Natural killer cell (primary cell): ENCODE data around the gene VPS13A. TPM values are rescaled to one million over a fixed set of nuclear protein-coding genes. Genes with fewer than 3 reads are reported as not detected.

Experiments used
- ATAC-seq, 3 donors: fragments of 150-1000 bp in 2 of 3; fragments of 200-7000 bp in 1 of 3; cut with Tn5 transposase; 1 replicate in 1 of 3; 2 replicates in 2 of 3; pipeline ENCODE4 v1.10.0; 2021; ENCODE audit warnings: mild to moderate bottlenecking in 2 of 3, moderate library complexity in 2 of 3
- DNase-seq, 2 donors: peaks; one replicate each; pipeline versions ENCODE4 v3.0.0 to v3.0.0-alpha.2; 2013 to 2021; ENCODE audit warnings: mixed read lengths in 1 of 2
- H3K27ac ChIP-seq: one replicate; pipeline ENCODE4 v1.5.1; 2013; ENCODE audit warnings: mild to moderate bottlenecking, low read length
- H3K27me3 ChIP-seq: one replicate; pipeline ENCODE4 v1.6.1; 2013; ENCODE audit warnings: low read length; ENCODE audit not compliant: control insufficient read depth, insufficient read depth
- H3K36me3 ChIP-seq: one replicate; pipeline ENCODE4 v1.6.1; 2013; ENCODE audit warnings: low read length; ENCODE audit not compliant: control insufficient read depth, insufficient read depth
- H3K4me1 ChIP-seq: one replicate; pipeline ENCODE4 v1.6.1; 2013; ENCODE audit warnings: low read length; ENCODE audit not compliant: control insufficient read depth, insufficient read depth
- H3K4me3 ChIP-seq: one replicate; pipeline ENCODE4 v1.5.1; 2013; ENCODE audit warnings: low read length
- H3K9me3 ChIP-seq: one replicate; pipeline ENCODE4 v1.6.1; 2013; ENCODE audit warnings: low read length; ENCODE audit not compliant: control insufficient read depth, insufficient read depth
- H3K27ac Mint-ChIP-seq, 2 donors: one replicate each; pipeline ENCODE4 v1.8.0; 2022; ENCODE audit warnings: mild to moderate bottlenecking in 2 of 2, mixed read lengths in 2 of 2, moderate library complexity in 1 of 2
- H3K27me3 Mint-ChIP-seq, 2 donors: one replicate each; pipeline ENCODE4 v1.8.0; 2022; ENCODE audit warnings: low read depth in 2 of 2, mixed read lengths in 2 of 2
- H3K36me3 Mint-ChIP-seq: one replicate; pipeline ENCODE4 v1.8.0; 2022; ENCODE audit warnings: mixed read lengths
- H3K4me1 Mint-ChIP-seq, 2 donors: one replicate each; pipeline ENCODE4 v1.8.0; 2022; ENCODE audit warnings: mixed read lengths in 2 of 2
- H3K4me3 Mint-ChIP-seq: one replicate; pipeline ENCODE4 v1.8.0; 2022; ENCODE audit warnings: mild to moderate bottlenecking, moderate library complexity, mixed read lengths
- H3K9me3 Mint-ChIP-seq, 2 donors: one replicate each; pipeline ENCODE4 v1.8.0; 2022; ENCODE audit warnings: mixed read lengths in 2 of 2
- WGBS: methylation state at CpG from one replicate; pipeline ENCODE4 v1.1.7; 2013; ENCODE audit warnings: missing lambda C conversion rate; ENCODE audit not compliant: insufficient coverage; 5-methylcytosine and 5-hydroxymethylcytosine counted together
- intact Hi-C: fragments of 100-400 bp; cut with micrococcal nuclease; formaldehyde crosslinking; loops from one replicate; pipeline ENCODE4 v1.14.2; 2022
- total RNA-seq, 4 donors: library from RNA; stranded (reverse); fragments of 120-200 nt in 1 of 4; gene quantifications; one replicate each; pipeline versions ENCODE4 v1.2.3 to v1.2.4, GENCODE V29; 2013 to 2022
- TF ChIP-seq, protein P1 (sequence below): fragments of 200-600 bp; IDR thresholded peaks from one replicate; pipeline ENCODE4 v1.8.0; 2022; ENCODE audit warnings: antibody characterized with exemption

VPS13A gene
- total RNA-seq, 3 donors from 2014 or later (not counting 1 experiment from before 2014, with no cell fraction given), result 54.7 to 74.2 (median 70.4) TPM

DNA sequence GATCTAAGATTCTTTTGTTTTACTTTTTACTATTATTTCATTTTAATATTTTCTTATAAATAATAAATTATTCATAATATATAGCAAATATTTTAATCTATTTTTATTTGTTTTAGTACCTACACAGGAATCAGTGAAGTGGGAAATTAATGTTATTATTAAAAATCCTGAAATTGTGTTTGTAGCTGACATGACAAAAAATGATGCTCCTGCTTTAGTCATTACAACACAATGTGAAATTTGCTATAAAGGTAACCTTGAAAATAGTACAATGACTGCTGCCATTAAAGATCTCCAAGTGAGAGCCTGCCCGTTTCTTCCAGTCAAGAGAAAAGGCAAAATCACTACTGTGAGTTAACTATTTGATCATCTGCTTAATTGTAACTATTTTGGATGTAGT is 138.7 kb downstream of the VPS13A start:
- no peak overlapping the region for H3K27ac Mint-ChIP-seq
- Histone ChIP-seq H3K36me3 (peaks cover 22% of the 10 kb centered on the region), H3K4me3 (no peak overlapping the region), H3K27me3 (no peaks in the 10 kb centered on the region), H3K9me3 (no peaks in the 10 kb centered on the region), H3K27ac (no peak overlapping the region), H3K4me1 (no peaks in the 10 kb centered on the region)
- ATAC-seq (no peak), DNase-seq (no peak)
- no peaks in the 10 kb centered on the region for H3K4me1 Mint-ChIP-seq
- H3K4me3 Mint-ChIP-seq, result no peak overlapping the region
- 100% methylated on average over 1 of the region's 1 CpG for WGBS
- peaks cover 16% of the 10 kb centered on the region for H3K36me3 Mint-ChIP-seq
- no peaks in the 10 kb centered on the region for H3K27me3 Mint-ChIP-seq
- intact Hi-C loops, result no loop called here
- no peaks in the 10 kb centered on the region for H3K9me3 Mint-ChIP-seq
- TF ChIP-seq, protein P1, sequence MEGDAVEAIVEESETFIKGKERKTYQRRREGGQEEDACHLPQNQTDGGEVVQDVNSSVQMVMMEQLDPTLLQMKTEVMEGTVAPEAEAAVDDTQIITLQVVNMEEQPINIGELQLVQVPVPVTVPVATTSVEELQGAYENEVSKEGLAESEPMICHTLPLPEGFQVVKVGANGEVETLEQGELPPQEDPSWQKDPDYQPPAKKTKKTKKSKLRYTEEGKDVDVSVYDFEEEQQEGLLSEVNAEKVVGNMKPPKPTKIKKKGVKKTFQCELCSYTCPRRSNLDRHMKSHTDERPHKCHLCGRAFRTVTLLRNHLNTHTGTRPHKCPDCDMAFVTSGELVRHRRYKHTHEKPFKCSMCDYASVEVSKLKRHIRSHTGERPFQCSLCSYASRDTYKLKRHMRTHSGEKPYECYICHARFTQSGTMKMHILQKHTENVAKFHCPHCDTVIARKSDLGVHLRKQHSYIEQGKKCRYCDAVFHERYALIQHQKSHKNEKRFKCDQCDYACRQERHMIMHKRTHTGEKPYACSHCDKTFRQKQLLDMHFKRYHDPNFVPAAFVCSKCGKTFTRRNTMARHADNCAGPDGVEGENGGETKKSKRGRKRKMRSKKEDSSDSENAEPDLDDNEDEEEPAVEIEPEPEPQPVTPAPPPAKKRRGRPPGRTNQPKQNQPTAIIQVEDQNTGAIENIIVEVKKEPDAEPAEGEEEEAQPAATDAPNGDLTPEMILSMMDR, result no peak

DNA sequence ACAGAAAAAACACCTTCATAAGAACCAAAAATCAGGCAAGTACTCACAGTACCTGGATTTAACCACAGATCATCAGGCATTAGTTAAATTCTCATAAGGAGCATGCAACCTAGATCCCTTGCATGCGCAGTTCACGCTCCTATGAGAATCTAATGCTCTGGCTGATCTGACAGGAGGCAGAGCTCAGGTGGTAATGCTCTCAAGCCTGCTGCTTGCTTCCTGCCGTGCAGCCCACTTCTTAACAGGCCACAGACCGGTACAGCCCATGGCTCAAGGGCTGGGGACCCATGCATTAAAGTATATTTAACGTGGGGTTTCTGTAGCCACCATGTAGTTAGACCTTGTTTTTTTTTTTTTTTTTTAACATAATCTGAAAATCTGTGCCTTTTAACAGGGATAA is 147.7 kb downstream of the VPS13A start:
- intact Hi-C loops, result no loop called here
- peaks cover 19% of the 10 kb centered on the region for H3K36me3 ChIP-seq
- H3K4me1 ChIP-seq, result no peaks in the 10 kb centered on the region
- DNase-seq, result no peak
- ATAC-seq, result no peak
- over 99% methylated on average over 5 of the region's 5 CpGs for WGBS
- no peak overlapping the region for H3K27ac Mint-ChIP-seq
- H3K4me3 ChIP-seq, result no peak overlapping the region
- no peaks in the 10 kb centered on the region for H3K4me1 Mint-ChIP-seq
- no peak overlapping the region for H3K27ac ChIP-seq
- no peaks in the 10 kb centered on the region for H3K9me3 Mint-ChIP-seq
- no peaks in the 10 kb centered on the region for H3K27me3 Mint-ChIP-seq
- no peaks in the 10 kb centered on the region for H3K27me3 ChIP-seq
- TF ChIP-seq, protein P1, result no peak
- H3K9me3 ChIP-seq, result no peaks in the 10 kb centered on the region
- no peak overlapping the region for H3K4me3 Mint-ChIP-seq
- peaks cover 10% of the 10 kb centered on the region for H3K36me3 Mint-ChIP-seq

DNA sequence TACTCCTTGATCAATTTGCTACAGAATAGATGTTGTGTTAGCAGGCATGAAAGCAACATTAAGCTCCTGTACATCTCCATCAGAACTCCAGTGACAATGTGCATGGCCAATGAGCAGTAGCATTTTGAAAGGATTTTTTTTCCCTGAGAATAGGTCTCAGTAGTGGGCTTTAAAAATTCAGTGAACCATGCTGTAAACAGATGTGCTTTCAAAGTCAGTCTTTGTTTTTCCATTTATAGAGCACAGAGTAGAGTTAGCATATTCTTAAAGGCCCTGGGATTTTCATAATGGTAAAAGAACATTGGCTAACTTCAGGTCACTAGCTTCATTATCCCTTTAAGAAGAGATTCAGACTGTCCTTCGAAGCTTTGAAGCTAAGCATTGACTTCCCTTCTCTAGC is 150.8 kb downstream of the VPS13A start:
- Histone ChIP-seq H3K27me3 (no peaks in the 10 kb centered on the region), H3K27ac (no peak overlapping the region), H3K4me1 (no peaks in the 10 kb centered on the region), H3K9me3 (no peaks in the 10 kb centered on the region), H3K36me3 (peaks cover 17% of the 10 kb centered on the region), H3K4me3 (no peak overlapping the region)
- DNase-seq (no peak), ATAC-seq (no peak)
- no peaks in the 10 kb centered on the region for H3K27me3 Mint-ChIP-seq
- no peak overlapping the region for H3K4me3 Mint-ChIP-seq
- no peaks in the 10 kb centered on the region for H3K36me3 Mint-ChIP-seq
- 100% methylated on average over 1 of the region's 1 CpG for WGBS
- no peak overlapping the region for H3K27ac Mint-ChIP-seq
- no peaks in the 10 kb centered on the region for H3K9me3 Mint-ChIP-seq
- intact Hi-C loops, result no loop called here
- no peaks in the 10 kb centered on the region for H3K4me1 Mint-ChIP-seq
- TF ChIP-seq, protein P1, result no peak

DNA sequence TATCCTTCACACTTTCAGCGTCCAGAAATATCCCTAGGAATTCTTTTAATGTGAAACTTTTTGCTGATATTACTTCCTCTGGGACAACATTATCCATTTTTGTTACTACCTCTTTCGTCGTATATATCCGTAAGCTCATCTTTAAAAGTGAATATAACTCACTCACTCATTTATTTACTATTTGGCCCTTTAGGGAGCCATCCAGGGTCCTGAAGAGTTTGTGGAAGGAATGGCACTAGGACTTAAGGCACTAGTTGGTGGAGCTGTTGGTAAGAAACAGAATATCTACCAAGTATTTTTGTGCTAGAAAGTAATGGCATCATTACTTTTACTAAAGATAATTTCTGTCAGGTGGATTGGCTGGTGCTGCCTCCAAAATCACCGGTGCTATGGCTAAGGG is 192.7 kb downstream of the VPS13A start:
- no peaks in the 10 kb centered on the region for H3K9me3 ChIP-seq
- no peak overlapping the region for H3K27ac Mint-ChIP-seq
- H3K27me3 ChIP-seq, result no peaks in the 10 kb centered on the region
- no peaks in the 10 kb centered on the region for H3K27me3 Mint-ChIP-seq
- no peak for ATAC-seq
- DNase-seq, result no peak
- H3K27ac ChIP-seq, result no peak overlapping the region
- no peak overlapping the region for H3K4me3 ChIP-seq
- no peaks in the 10 kb centered on the region for H3K4me1 ChIP-seq
- peaks cover 16% of the 10 kb centered on the region for H3K36me3 Mint-ChIP-seq
- TF ChIP-seq, protein P1, result no peak
- 100% methylated on average over 3 of the region's 5 CpGs for whole genome bisulfite sequencing
- intact Hi-C loops, result no loop called here
- H3K9me3 Mint-ChIP-seq, result peaks cover 0 to 2% of the 10 kb centered on the region in 2 donors
- peaks cover 31% of the 10 kb centered on the region for H3K36me3 ChIP-seq
- H3K4me1 Mint-ChIP-seq, result no peaks in the 10 kb centered on the region
- no peak overlapping the region for H3K4me3 Mint-ChIP-seq
